ENCODE results near the gene DHRS1. TPM values are rescaled to one million over a fixed set of nuclear protein-coding genes. Genes with fewer than 3 reads are reported as not detected.

DHRS1 gene
- polyA plus RNA-seq, 2 of the 4 experiments (the other 2 are of a cell fraction), result 15.1 to 17.4 TPM

- 47% methylated on average over 7 of the region's 7 CpGs for WGBS (ENCODE audit: missing lambda C conversion rate)
- no peak for FAIRE-seq
- ATAC-seq, result no peak
- Histone ChIP-seq H3K4me1 (no peaks in the 10 kb centered on the region), H3K4me3 (no peak overlapping the region), H3K9me3 (no peaks in the 10 kb centered on the region), H3K27ac (no peak overlapping the region), H3K4me2 (no peak overlapping the region)
- no peak for DNase-seq (ENCODE audit: low read depth in 1 of 2, low spot score in 1 of 2)
- CTCF ChIA-PET, result interaction anchor here (1.0 to 5.7 kb wide), 5 partner anchors 8 to 88 kb away, joined by 3 to 32 read pairs (median 5); partner anchors contain the start of gene ADCY4
- TF ChIP-seq NFE2L2 (conservative IDR thresholded peaks at IDR 0.05; ENCODE audit: low read length) (no peak), RNF2 (IDR thresholded peaks at IDR 0.05; ENCODE audit: borderline replicate concordance, low read depth) (no peak), FOSL2 (IDR thresholded peaks at IDR 0.05) (no peak), FOSL2 (CRISPR knock-in tag; IDR thresholded peaks at IDR 0.05) (no peak), CHD4 (IDR thresholded peaks at IDR 0.05; ENCODE audit: borderline replicate concordance) (no peak), NR3C1 (IDR thresholded peaks at IDR 0.05) (no peak), CHD2 (IDR thresholded peaks at IDR 0.05; ENCODE audit: low read length, partially characterized antibody) (no peak)
- POLR2A ChIA-PET, result interaction anchor here (1.6 kb wide), 1 partner anchor 86 kb away, joined by 12 read pairs; the partner anchor contains the start of genes CBLN3 and KHNYN
Observed at GRCh38 chr14:24343795-24344660, 44.4 kb upstream of the DHRS1 start.

GRCh38 chr14:24342889-24343288, 43.3 kb upstream of the DHRS1 start:
- Histone ChIP-seq H3K27ac (no peak overlapping the region), H3K4me2 (no peak overlapping the region), H3K4me1 (no peaks in the 10 kb centered on the region), H3K4me3 (no peak overlapping the region), H3K9me3 (no peaks in the 10 kb centered on the region)
- FAIRE-seq (no peak), ATAC-seq (no peak), DNase-seq (ENCODE audit: low read depth in 1 of 2, low spot score in 1 of 2) (no peak)
- 62% methylated on average over 4 of the region's 4 CpGs for WGBS (ENCODE audit: missing lambda C conversion rate)
- ChIA-PET POLR2A (interaction anchor here (1.8 kb wide), 1 partner anchor 88 kb away, joined by 5 read pairs; the partner anchor contains the start of gene KHNYN), CTCF (interaction anchor here (1.6 to 46.6 kb wide), 3 partner anchors 9 to 89 kb away, joined by 11 to 1142 read pairs (median 29); partner anchors contain the start of genes CBLN3 and KHNYN)
- no peak for TF ChIP-seq POLR2AphosphoS2 (conservative IDR thresholded peaks at IDR 0.05; ENCODE audit: low read length)

GRCh38 chr14:24340606-24341005, 41.0 kb upstream of the DHRS1 start:
- Histone ChIP-seq H3K4me2 (no peak overlapping the region), H3K4me3 (no peak overlapping the region), H3K27ac (no peak overlapping the region), H3K4me1 (no peaks in the 10 kb centered on the region), H3K9me3 (no peaks in the 10 kb centered on the region)
- CTCF ChIA-PET, result interaction anchor here (1.1 to 46.6 kb wide), 6 partner anchors 8 to 98 kb away, joined by 3 to 1142 read pairs (median 12); partner anchors contain the start of genes CBLN3, CIDEB and KHNYN
- TF ChIP-seq HOXB13 (CRISPR knock-in tag; IDR thresholded peaks at IDR 0.05; ENCODE audit: low read depth) (no peak), JUNB (IDR thresholded peaks at IDR 0.05) (no peak), FOSL2 (IDR thresholded peaks at IDR 0.05) (no peak), FOSL2 (CRISPR knock-in tag; IDR thresholded peaks at IDR 0.05) (no peak), HDAC2 (IDR thresholded peaks at IDR 0.05) (no peak)
- DNase-seq (ENCODE audit: low read depth in 1 of 2, low spot score in 1 of 2), result no peak
- no peak for FAIRE-seq
- ATAC-seq, result no peak
- WGBS (ENCODE audit: missing lambda C conversion rate), result 94% methylated on average over 1 of the region's 1 CpG
- POLR2A ChIA-PET, result no interaction called here

- POLR2A ChIA-PET, result no interaction called here
- FAIRE-seq, result no peak
- WGBS (ENCODE audit: missing lambda C conversion rate), result 84% methylated on average over 30 of the region's 51 CpGs
- H3K9me3 ChIP-seq, result no peaks in the 10 kb centered on the region
- DNase-seq (ENCODE audit: low read depth in 1 of 2, low spot score in 1 of 2), result no peak
- CTCF ChIA-PET, result interaction anchor here (1.1 to 46.6 kb wide), 8 partner anchors 8 to 90 kb away, joined by 3 to 1142 read pairs (median 12); partner anchors contain the start of genes CBLN3, CIDEB and KHNYN
- ATAC-seq, result no peak
- no peak within 1 kb of the TSS for H3K4me2 ChIP-seq
- H3K4me3 ChIP-seq, result no peak within 1 kb of the TSS
- H3K27ac ChIP-seq, result no peak within 1 kb of the TSS
- TF ChIP-seq KDM1A (IDR thresholded peaks at IDR 0.05; ENCODE audit: low read depth) (no peak), MYC (IDR thresholded peaks at IDR 0.05; ENCODE audit: borderline replicate concordance, low read length) (no peak), FOXS1 (CRISPR knock-in tag; IDR thresholded peaks at IDR 0.05) (no peak), HEYL (CRISPR knock-in tag; IDR thresholded peaks at IDR 0.05) (no peak), NFE2L2 (conservative IDR thresholded peaks at IDR 0.05; ENCODE audit: low read length) (no peak), CBX8 (IDR thresholded peaks at IDR 0.05) (no peak), MAFK (IDR thresholded peaks at IDR 0.05; ENCODE audit: partially characterized antibody) (no peak), RCOR1 (IDR thresholded peaks at IDR 0.05; ENCODE audit: low read depth, low read length) (no peak), EHMT2 (IDR thresholded peaks at IDR 0.05; ENCODE audit: low read depth) (no peak), EHF (CRISPR knock-in tag; IDR thresholded peaks at IDR 0.05) (no peak), HOXA7 (CRISPR knock-in tag; IDR thresholded peaks at IDR 0.05) (no peak), E2F6 (IDR thresholded peaks at IDR 0.05; ENCODE audit: borderline replicate concordance, low read depth) (no peak), CBX2 (IDR thresholded peaks at IDR 0.05; ENCODE audit: borderline replicate concordance, low read depth) (no peak), ZFP36 (IDR thresholded peaks at IDR 0.05; ENCODE audit: borderline replicate concordance, partially characterized antibody) (no peak), TP53 (CRISPR knock-in tag; IDR thresholded peaks at IDR 0.05) (no peak), NR3C1 (IDR thresholded peaks at IDR 0.05) (no peak)
- no peaks in the 10 kb centered on the region for H3K4me1 ChIP-seq
Observed at GRCh38 chr14:24339284-24340151, 39.9 kb upstream of the DHRS1 start, which contains the start of gene RIPK3. Gene RIPK3, minus strand, starts transcription at chr14:24339991. Its CDS starts 165 bp downstream, at chr14:24339826.

All from A549 (cell line).